Fibroblast of the conjunctiva (primary cell): ENCODE measurements around the gene CELF4.

Experiments used
- DNase-seq: peaks from one replicate; pipeline ENCODE4 v3.0.0-alpha.2; 2010; ENCODE audit warnings: low read depth

CELF4 gene

GRCh38 chr18:37253394-37254235 is 312.0 kb downstream of the CELF4 start:
- DNase-seq = no peak

GRCh38 chr18:37252854-37253393 is 312.7 kb downstream of the CELF4 start:
- no peak for DNase-seq

- DNase-seq = no peak
Observed at GRCh38 chr18:37252342-37252741, 313.3 kb downstream of the CELF4 start.

- no peak for DNase-seq
Observed at GRCh38 chr18:37251679-37252078, 313.9 kb downstream of the CELF4 start.

GRCh38 chr18:37249895-37250618 is 315.5 kb downstream of the CELF4 start:
- DNase-seq = no peak

- no peak for DNase-seq
Observed at GRCh38 chr18:37249171-37249886, 316.3 kb downstream of the CELF4 start.

- no peak for DNase-seq
Observed at GRCh38 chr18:37248281-37248680, 317.3 kb downstream of the CELF4 start.

GRCh38 chr18:37247497-37248161 is 318.0 kb downstream of the CELF4 start:
- DNase-seq = no peak

- DNase-seq = no peak
Observed at GRCh38 chr18:37246779-37247340, 318.7 kb downstream of the CELF4 start.

GRCh38 chr18:37244618-37245017 is 321.0 kb downstream of the CELF4 start:
- no peak for DNase-seq

- no peak for DNase-seq
Observed at GRCh38 chr18:37243741-37244140, 321.9 kb downstream of the CELF4 start.

- DNase-seq = no peak
Observed at GRCh38 chr18:37242826-37243560, 322.6 kb downstream of the CELF4 start.

GRCh38 chr18:37242091-37242490 is 323.5 kb downstream of the CELF4 start:
- no peak for DNase-seq

GRCh38 chr18:37238282-37239108 is 327.1 kb downstream of the CELF4 start:
- DNase-seq = no peak

GRCh38 chr18:37235583-37235982 is 330.0 kb downstream of the CELF4 start:
- no peak for DNase-seq

GRCh38 chr18:37231251-37231650 is 334.3 kb downstream of the CELF4 start:
- DNase-seq = no peak

- DNase-seq = no peak
Observed at GRCh38 chr18:37230768-37231167, 334.8 kb downstream of the CELF4 start.

GRCh38 chr18:37225279-37225678 is 340.3 kb downstream of the CELF4 start:
- DNase-seq = no peak

GRCh38 chr18:37222999-37223378 is 342.6 kb downstream of the CELF4 start:
- peak; percentile 29 for DNase-seq
